HG03521 (cell line): Measurements from ENCODE around the gene TP53INP2.
"Not testable (repeated sequence)": the region's sequence is repeated elsewhere in the genome, so short reads cannot be mapped to it uniquely, and the experiment has no call there.

ENCODE experiments used
- ATAC-seq: cut with Tn5 transposase; IDR thresholded peaks from one replicate; pipeline ENCODE4 v1.9.1; 2021; ENCODE audit warnings: mild to moderate bottlenecking, moderate library complexity; ENCODE audit not compliant: unreplicated experiment

The TP53INP2 gene

GRCh38 chr20:34705397-34706301 lies 1.5 kb downstream of the TP53INP2 start:
- no peak for ATAC-seq

GRCh38 chr20:34706302-34706875 lies 2.2 kb downstream of the TP53INP2 start:
- no peak for ATAC-seq

GRCh38 chr20:34706912-34707784 lies 3.0 kb downstream of the TP53INP2 start:
- no peak for ATAC-seq

GRCh38 chr20:34708621-34709043 lies 4.5 kb downstream of the TP53INP2 start:
- peak; percentile 1 for ATAC-seq

- peak; percentile 36 for ATAC-seq
These were observed 5.1 kb downstream of the TP53INP2 start for GRCh38 chr20:34709044-34709830.

GRCh38 chr20:34709831-34710567 lies 5.9 kb downstream of the TP53INP2 start:
- ATAC-seq: peak; percentile 26

- no peak for ATAC-seq
These were observed 6.4 kb downstream of the TP53INP2 start for GRCh38 chr20:34710568-34710839.

- ATAC-seq: no peak
These were observed 6.9 kb downstream of the TP53INP2 start for GRCh38 chr20:34710861-34711574.

GRCh38 chr20:34711813-34712430 lies 7.8 kb downstream of the TP53INP2 start:
- ATAC-seq: no peak

- ATAC-seq: no peak
These were observed 8.5 kb downstream of the TP53INP2 start for GRCh38 chr20:34712525-34713192.

- ATAC-seq: no peak
These were observed 9.2 kb downstream of the TP53INP2 start for GRCh38 chr20:34713194-34713943.

GRCh38 chr20:34713944-34714515 lies 9.9 kb downstream of the TP53INP2 start:
- ATAC-seq: not testable (repeated sequence)

GRCh38 chr20:34715384-34715783 lies 11.2 kb downstream of the TP53INP2 start:
- no peak for ATAC-seq

GRCh38 chr20:34716921-34717229 lies 12.7 kb downstream of the TP53INP2 start:
- ATAC-seq: no peak

GRCh38 chr20:34717230-34718095 lies 13.3 kb downstream of the TP53INP2 start:
- no peak for ATAC-seq

- peak; percentile 79 for ATAC-seq
These were observed 15.3 kb downstream of the TP53INP2 start for GRCh38 chr20:34719242-34720017.
